ENCODE data around the gene FNDC3A.

FNDC3A gene

DNA sequence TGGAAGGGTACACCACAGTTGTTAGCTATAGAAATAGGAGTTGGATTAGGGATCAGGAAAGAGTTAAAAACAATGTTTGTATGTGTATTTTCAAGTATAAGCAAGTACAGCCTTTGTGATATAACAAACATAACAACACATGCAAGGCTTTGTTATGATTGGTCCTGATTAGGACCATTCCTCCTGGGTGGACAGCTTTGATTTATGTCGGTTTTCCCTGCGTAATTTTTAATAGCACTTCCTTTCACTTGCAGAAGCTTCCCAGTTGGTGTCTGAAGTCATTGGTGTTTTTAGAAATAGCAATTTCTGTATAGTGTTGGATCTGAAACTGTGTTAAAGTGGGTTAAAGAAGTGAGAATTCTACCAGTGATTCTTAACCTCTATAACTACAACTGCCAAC lies 10.0 kb downstream of the FNDC3A start:
- TF ChIP-seq, protein P1, sequence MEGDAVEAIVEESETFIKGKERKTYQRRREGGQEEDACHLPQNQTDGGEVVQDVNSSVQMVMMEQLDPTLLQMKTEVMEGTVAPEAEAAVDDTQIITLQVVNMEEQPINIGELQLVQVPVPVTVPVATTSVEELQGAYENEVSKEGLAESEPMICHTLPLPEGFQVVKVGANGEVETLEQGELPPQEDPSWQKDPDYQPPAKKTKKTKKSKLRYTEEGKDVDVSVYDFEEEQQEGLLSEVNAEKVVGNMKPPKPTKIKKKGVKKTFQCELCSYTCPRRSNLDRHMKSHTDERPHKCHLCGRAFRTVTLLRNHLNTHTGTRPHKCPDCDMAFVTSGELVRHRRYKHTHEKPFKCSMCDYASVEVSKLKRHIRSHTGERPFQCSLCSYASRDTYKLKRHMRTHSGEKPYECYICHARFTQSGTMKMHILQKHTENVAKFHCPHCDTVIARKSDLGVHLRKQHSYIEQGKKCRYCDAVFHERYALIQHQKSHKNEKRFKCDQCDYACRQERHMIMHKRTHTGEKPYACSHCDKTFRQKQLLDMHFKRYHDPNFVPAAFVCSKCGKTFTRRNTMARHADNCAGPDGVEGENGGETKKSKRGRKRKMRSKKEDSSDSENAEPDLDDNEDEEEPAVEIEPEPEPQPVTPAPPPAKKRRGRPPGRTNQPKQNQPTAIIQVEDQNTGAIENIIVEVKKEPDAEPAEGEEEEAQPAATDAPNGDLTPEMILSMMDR (IDR thresholded peaks at IDR 0.05; ENCODE audit: insufficient read depth, low read length): no peak
- TF ChIP-seq SPI1 (IDR thresholded peaks at IDR 0.05; ENCODE audit: borderline replicate concordance, low read depth) (no peak), GABPA (IDR thresholded peaks at IDR 0.05; ENCODE audit: low read depth) (no peak), POLR2AphosphoS5 (IDR thresholded peaks at IDR 0.05; ENCODE audit: low read depth) (no peak)
- TF ChIP-seq, protein P2, sequence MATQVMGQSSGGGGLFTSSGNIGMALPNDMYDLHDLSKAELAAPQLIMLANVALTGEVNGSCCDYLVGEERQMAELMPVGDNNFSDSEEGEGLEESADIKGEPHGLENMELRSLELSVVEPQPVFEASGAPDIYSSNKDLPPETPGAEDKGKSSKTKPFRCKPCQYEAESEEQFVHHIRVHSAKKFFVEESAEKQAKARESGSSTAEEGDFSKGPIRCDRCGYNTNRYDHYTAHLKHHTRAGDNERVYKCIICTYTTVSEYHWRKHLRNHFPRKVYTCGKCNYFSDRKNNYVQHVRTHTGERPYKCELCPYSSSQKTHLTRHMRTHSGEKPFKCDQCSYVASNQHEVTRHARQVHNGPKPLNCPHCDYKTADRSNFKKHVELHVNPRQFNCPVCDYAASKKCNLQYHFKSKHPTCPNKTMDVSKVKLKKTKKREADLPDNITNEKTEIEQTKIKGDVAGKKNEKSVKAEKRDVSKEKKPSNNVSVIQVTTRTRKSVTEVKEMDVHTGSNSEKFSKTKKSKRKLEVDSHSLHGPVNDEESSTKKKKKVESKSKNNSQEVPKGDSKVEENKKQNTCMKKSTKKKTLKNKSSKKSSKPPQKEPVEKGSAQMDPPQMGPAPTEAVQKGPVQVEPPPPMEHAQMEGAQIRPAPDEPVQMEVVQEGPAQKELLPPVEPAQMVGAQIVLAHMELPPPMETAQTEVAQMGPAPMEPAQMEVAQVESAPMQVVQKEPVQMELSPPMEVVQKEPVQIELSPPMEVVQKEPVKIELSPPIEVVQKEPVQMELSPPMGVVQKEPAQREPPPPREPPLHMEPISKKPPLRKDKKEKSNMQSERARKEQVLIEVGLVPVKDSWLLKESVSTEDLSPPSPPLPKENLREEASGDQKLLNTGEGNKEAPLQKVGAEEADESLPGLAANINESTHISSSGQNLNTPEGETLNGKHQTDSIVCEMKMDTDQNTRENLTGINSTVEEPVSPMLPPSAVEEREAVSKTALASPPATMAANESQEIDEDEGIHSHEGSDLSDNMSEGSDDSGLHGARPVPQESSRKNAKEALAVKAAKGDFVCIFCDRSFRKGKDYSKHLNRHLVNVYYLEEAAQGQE (IDR thresholded peaks at IDR 0.05; ENCODE audit: insufficient replicate concordance, low read depth): no peak
- no peaks in the 10 kb centered on the region for H3K27me3 ChIP-seq (ENCODE audit: insufficient read depth, poor library complexity, severe bottlenecking)
- no peak for DNase-seq (ENCODE audit: low read depth in 1 of 2, low spot score in 1 of 2)
- H3K27ac ChIP-seq (replicated peaks): no peak overlapping the region
- no peak overlapping the region for H3K4me3 ChIP-seq (replicated peaks; ENCODE audit: insufficient read depth, low read length)

DNA sequence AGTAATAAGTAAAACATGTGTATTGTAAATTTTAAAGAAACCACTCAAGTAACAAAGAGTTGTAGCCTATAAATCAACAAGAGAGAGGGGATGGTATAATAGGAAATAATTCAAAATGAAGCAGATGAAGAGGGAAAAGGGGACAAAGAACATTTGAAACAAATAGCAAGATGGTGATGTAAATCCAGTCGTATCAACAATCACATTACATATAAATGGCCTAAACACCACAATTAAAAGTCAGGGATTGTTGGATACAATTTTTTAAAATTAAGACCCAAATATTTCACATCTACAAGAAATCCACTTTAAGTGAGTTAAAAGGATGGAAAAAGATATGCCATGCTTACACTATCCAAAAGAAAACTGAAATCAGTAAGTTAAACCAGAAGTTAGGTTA lies 15.2 kb downstream of the FNDC3A start:
- DNase-seq (ENCODE audit: low read depth in 1 of 2, low spot score in 1 of 2): no peak
- Histone ChIP-seq H3K27me3 (ENCODE audit: insufficient read depth, poor library complexity, severe bottlenecking) (no peaks in the 10 kb centered on the region), H3K27ac (replicated peaks) (no peak overlapping the region), H3K4me3 (replicated peaks; ENCODE audit: insufficient read depth, low read length) (no peak overlapping the region)
- TF ChIP-seq, protein P2 (IDR thresholded peaks at IDR 0.05; ENCODE audit: insufficient replicate concordance, low read depth): no peak
- no peak for TF ChIP-seq GABPA (IDR thresholded peaks at IDR 0.05; ENCODE audit: low read depth)
- TF ChIP-seq POLR2AphosphoS5 (IDR thresholded peaks at IDR 0.05; ENCODE audit: low read depth): no peak

DNA sequence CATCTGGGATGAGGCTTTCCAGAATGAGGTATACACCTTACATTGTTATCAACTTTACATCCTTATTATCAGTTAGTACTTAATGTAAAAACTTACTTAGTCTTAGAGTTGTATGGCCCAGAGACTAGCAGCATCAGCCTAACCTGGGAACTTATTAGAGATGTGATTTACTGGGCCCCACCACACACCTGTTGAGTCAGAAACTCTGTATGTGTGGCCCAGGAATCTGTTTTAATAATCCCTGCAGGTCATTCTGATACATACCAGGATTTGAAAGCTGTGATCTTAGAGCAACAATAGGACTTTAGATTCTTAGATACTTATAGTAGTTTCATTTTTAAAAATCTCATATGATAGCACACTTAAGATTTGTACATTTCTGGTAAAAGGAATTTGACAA lies 17.4 kb downstream of the FNDC3A start:
- no peaks in the 10 kb centered on the region for H3K27me3 ChIP-seq (ENCODE audit: insufficient read depth, poor library complexity, severe bottlenecking)
- no peak for DNase-seq (ENCODE audit: low read depth in 1 of 2, low spot score in 1 of 2)
- H3K27ac ChIP-seq (replicated peaks): no peak overlapping the region
- no peak overlapping the region for H3K4me3 ChIP-seq (replicated peaks; ENCODE audit: insufficient read depth, low read length)
- TF ChIP-seq SPI1 (IDR thresholded peaks at IDR 0.05; ENCODE audit: borderline replicate concordance, low read depth): no peak
- TF ChIP-seq, protein P2 (IDR thresholded peaks at IDR 0.05; ENCODE audit: insufficient replicate concordance, low read depth): no peak
- TF ChIP-seq POLR2AphosphoS5 (IDR thresholded peaks at IDR 0.05; ENCODE audit: low read depth): no peak
- TF ChIP-seq, protein P1 (IDR thresholded peaks at IDR 0.05; ENCODE audit: insufficient read depth, low read length): no peak
- TF ChIP-seq GABPA (IDR thresholded peaks at IDR 0.05; ENCODE audit: low read depth): no peak

DNA sequence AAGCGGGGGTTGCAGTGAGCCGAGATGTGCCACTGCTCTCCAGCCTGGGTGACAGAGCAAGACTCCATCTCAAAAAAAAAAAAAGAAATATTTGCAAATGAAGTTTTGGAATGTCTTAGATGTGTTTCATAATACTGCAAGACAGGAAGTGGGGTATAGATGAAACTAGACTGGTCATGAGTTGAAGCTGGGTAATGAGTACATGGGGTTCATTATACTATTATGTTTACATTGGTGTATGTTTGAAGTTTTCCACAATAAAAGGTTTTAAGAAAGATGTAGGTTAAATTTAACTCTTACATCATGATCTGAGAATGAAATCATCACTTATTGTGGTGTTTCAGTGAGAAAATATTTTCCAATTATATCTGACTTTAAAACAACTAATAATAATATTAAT lies 19.0 kb downstream of the FNDC3A start:
- no peak overlapping the region for H3K27ac ChIP-seq (replicated peaks)
- DNase-seq (ENCODE audit: low read depth in 1 of 2, low spot score in 1 of 2): no peak
- no peak overlapping the region for H3K4me3 ChIP-seq (replicated peaks; ENCODE audit: insufficient read depth, low read length)
- TF ChIP-seq SPI1 (IDR thresholded peaks at IDR 0.05; ENCODE audit: borderline replicate concordance, low read depth) (no peak), GABPA (IDR thresholded peaks at IDR 0.05; ENCODE audit: low read depth) (no peak), POLR2AphosphoS5 (IDR thresholded peaks at IDR 0.05; ENCODE audit: low read depth) (no peak)
- TF ChIP-seq, protein P1 (IDR thresholded peaks at IDR 0.05; ENCODE audit: insufficient read depth, low read length): no peak
- TF ChIP-seq, protein P2 (IDR thresholded peaks at IDR 0.05; ENCODE audit: insufficient replicate concordance, low read depth): no peak
- no peaks in the 10 kb centered on the region for H3K27me3 ChIP-seq (ENCODE audit: insufficient read depth, poor library complexity, severe bottlenecking)

Data from HL-60 (cell line).